ENCODE data around the gene MAP1LC3C.

The MAP1LC3C gene

GRCh38 chr1:241999026-241999425 lies at the start of gene MAP1LC3C:
Gene MAP1LC3C, minus strand, starts transcription at chr1:241999098. Its CDS starts 90 bp downstream, at chr1:241999008.
- ChIA-PET POLR2A (ENCODE audit: low non-redundant PET) (no interaction called here), CTCF (interaction anchor here (0.6 to 3.5 kb wide), 9 partner anchors 13 to 166 kb away, joined by 3 to 34 read pairs (median 6); no protein-coding TSS in a partner anchor)
- no peak within 1 kb of the TSS for H3K27ac ChIP-seq
- no peak for TF ChIP-seq CTCF (conservative IDR thresholded peaks at IDR 0.05; ENCODE audit: low read depth)
- no peak for DNase-seq (ENCODE audit: low spot score)

GRCh38 chr1:242043165-242043564 lies 44.3 kb upstream of the MAP1LC3C start:
- CTCF ChIA-PET, result no interaction called here
- POLR2A ChIA-PET (ENCODE audit: low non-redundant PET), result no interaction called here
- no peak overlapping the region for H3K27ac ChIP-seq
- DNase-seq (ENCODE audit: low spot score), result no peak
- TF ChIP-seq CTCF (conservative IDR thresholded peaks at IDR 0.05; ENCODE audit: low read depth), result no peak

GRCh38 chr1:242034392-242034791 lies 35.5 kb upstream of the MAP1LC3C start:
- no peak for TF ChIP-seq CTCF (conservative IDR thresholded peaks at IDR 0.05; ENCODE audit: low read depth)
- H3K27ac ChIP-seq, result no peak overlapping the region
- no peak for DNase-seq (ENCODE audit: low spot score)
- POLR2A ChIA-PET (ENCODE audit: low non-redundant PET), result no interaction called here
- CTCF ChIA-PET, result no interaction called here

- no peak for TF ChIP-seq CTCF (conservative IDR thresholded peaks at IDR 0.05; ENCODE audit: low read depth)
- DNase-seq (ENCODE audit: low spot score), result no peak
- POLR2A ChIA-PET (ENCODE audit: low non-redundant PET), result no interaction called here
- no peak overlapping the region for H3K27ac ChIP-seq
- CTCF ChIA-PET, result no interaction called here
Measured at GRCh38 chr1:242033447-242033846, 34.5 kb upstream of the MAP1LC3C start.

- H3K27ac ChIP-seq, result no peak overlapping the region
- POLR2A ChIA-PET (ENCODE audit: low non-redundant PET), result no interaction called here
- CTCF ChIA-PET, result no interaction called here
- TF ChIP-seq CTCF (conservative IDR thresholded peaks at IDR 0.05; ENCODE audit: low read depth), result no peak
- DNase-seq (ENCODE audit: low spot score), result peak; percentile 33
Measured at GRCh38 chr1:242030071-242030470, 31.2 kb upstream of the MAP1LC3C start.

- no peak overlapping the region for H3K27ac ChIP-seq
- ChIA-PET CTCF (no interaction called here), POLR2A (ENCODE audit: low non-redundant PET) (no interaction called here)
- TF ChIP-seq CTCF (conservative IDR thresholded peaks at IDR 0.05; ENCODE audit: low read depth), result no peak
- DNase-seq (ENCODE audit: low spot score), result no peak
Measured at GRCh38 chr1:242025681-242026080, 26.8 kb upstream of the MAP1LC3C start.

- TF ChIP-seq CTCF (conservative IDR thresholded peaks at IDR 0.05; ENCODE audit: low read depth), result no peak
- H3K27ac ChIP-seq, result no peak overlapping the region
- ChIA-PET CTCF (interaction anchor here (0.6 to 0.9 kb wide), 2 partner anchors 127 to 177 kb away, joined by 3 to 4 read pairs; no protein-coding TSS in a partner anchor), POLR2A (ENCODE audit: low non-redundant PET) (no interaction called here)
- no peak for DNase-seq (ENCODE audit: low spot score)
Measured at GRCh38 chr1:242023805-242024204, 24.9 kb upstream of the MAP1LC3C start.
